SU-DHL-6 (cell line): ENCODE measurements around the gene EEIG2.

ENCODE experiments used
- H2AFZ ChIP-seq: fragments of 200-600 bp; sonication (generic); 2 replicates; pipeline ENCODE4 v1.6.1; 2014; ENCODE audit warnings: low read depth, mild to moderate bottlenecking, moderate library complexity, mixed read lengths, antibody characterized with exemption, low read length; ENCODE audit not compliant: severe bottlenecking
- H3F3A ChIP-seq: fragments of 200-600 bp; shearing (Covaris generic); 2 replicates; pipeline ENCODE4 v1.6.0; 2016; ENCODE audit warnings: antibody characterized with exemption, mild to moderate bottlenecking; ENCODE audit not compliant: insufficient read depth
- H3K27ac ChIP-seq: fragments of 200-600 bp; sonication (generic); 2 replicates; pipeline ENCODE4 v1.5.1; 2016; ENCODE audit warnings: low read depth, mild to moderate bottlenecking, low read length, moderate library complexity, mixed read lengths
- H3K27me3 ChIP-seq: fragments of 200-600 bp; sonication (generic), shearing (Covaris generic); 2 replicates; pipeline ENCODE4 v1.6.0; 2014; ENCODE audit warnings: mild to moderate bottlenecking, low read length
- H3K36me3 ChIP-seq: fragments of 200-600 bp; sonication (generic); 2 replicates; pipeline ENCODE4 v1.6.1; 2014; ENCODE audit warnings: mild to moderate bottlenecking, low read length, mixed read lengths
- H3K4me2 ChIP-seq: fragments of 300-600, 200-600 bp; shearing (Covaris generic), sonication (generic); 2 replicates; pipeline ENCODE4 v1.6.0; 2014; ENCODE audit warnings: low read length, low read depth, mild to moderate bottlenecking; ENCODE audit not compliant: poor library complexity, severe bottlenecking
- H3K4me3 ChIP-seq: fragments of 200-600 bp; sonication (generic); 2 replicates; pipeline ENCODE4 v1.5.1; 2014; ENCODE audit warnings: antibody characterized with exemption, low read length, mild to moderate bottlenecking, mixed read lengths; ENCODE audit not compliant: insufficient read depth, poor library complexity, severe bottlenecking
- H3K79me2 ChIP-seq: fragments of 200-600 bp; sonication (generic); 2 replicates; pipeline ENCODE4 v1.6.1; 2014; ENCODE audit warnings: mild to moderate bottlenecking, low read length, moderate library complexity; ENCODE audit not compliant: insufficient read depth
- H3K9ac ChIP-seq: fragments of 200-600 bp; sonication (generic); 2 replicates; pipeline ENCODE4 v1.7.0; 2014; ENCODE audit warnings: mild to moderate bottlenecking, low read length
- H3K9me2 ChIP-seq: fragments of 200-600 bp; sonication (generic); replicated peaks from 2 replicates; pipeline ENCODE4 v1.6.1; 2014; ENCODE audit warnings: low read length; ENCODE audit not compliant: insufficient read depth
- H3K9me3 ChIP-seq: fragments of 200-600 bp; sonication (generic); 2 replicates; pipeline ENCODE4 v1.6.1; 2014; ENCODE audit warnings: low read length, mixed read lengths; ENCODE audit not compliant: insufficient read depth
- H4K20me1 ChIP-seq: fragments of 200-600 bp; sonication (generic); 2 replicates; pipeline ENCODE4 v1.6.1; 2014; ENCODE audit warnings: low read depth, mild to moderate bottlenecking, antibody characterized with exemption, low read length, moderate library complexity, mixed read lengths
- EZH2phosphoT487 ChIP-seq: fragments of 200-600 bp; sonication (generic), shearing (Covaris generic); conservative IDR thresholded peaks from 2 replicates; pipeline ENCODE4 v1.6.1; 2018; ENCODE audit warnings: mild to moderate bottlenecking, antibody characterized with exemption, low read length, moderate library complexity, mixed read lengths
- TF ChIP-seq, protein P1 (sequence below): fragments of 200-600 bp; sonication (generic); IDR thresholded peaks from one replicate; pipeline ENCODE4 v1.5.1; 2017; ENCODE audit warnings: antibody characterized with exemption, mild to moderate bottlenecking, low read length, moderate library complexity; ENCODE audit not compliant: insufficient read depth, poor library complexity, severe bottlenecking

Gene EEIG2

DNA sequence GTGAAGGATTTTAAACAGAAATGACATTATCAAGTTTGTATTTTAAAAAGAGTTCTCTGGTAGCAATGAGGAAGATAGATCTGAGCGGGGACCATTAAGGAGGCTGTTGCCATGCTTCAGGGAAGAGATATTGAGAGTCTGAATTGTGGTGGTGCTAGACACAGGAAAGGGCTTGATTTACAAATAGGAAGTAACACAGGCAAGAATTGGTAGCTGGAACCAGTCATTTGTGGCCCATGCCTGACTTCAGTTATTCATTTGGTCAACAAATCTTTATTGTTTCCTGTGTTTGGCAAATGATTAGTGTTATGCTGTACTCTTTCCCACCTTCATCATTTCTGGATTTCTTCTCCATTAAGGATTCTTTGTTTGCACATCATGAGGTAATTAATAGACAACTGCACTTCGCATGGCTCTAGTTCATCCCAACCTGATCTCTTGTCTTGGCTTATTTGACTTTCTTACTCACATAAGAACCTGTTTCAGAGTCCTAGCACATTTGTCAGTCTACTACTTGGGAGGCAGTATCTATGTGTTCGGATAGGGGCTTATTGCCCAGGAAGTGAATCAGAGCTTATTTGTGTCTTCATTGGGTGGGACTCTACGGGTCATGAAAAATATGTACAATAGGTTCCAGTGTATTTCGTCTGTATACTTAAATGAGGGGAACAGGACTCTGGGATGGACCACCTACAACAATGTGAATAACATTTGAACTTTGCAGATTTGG lies 32.3 kb downstream of the EEIG2 start:
- H3K9me3 ChIP-seq: no peaks in the 10 kb centered on the region
- no peak overlapping the region for H3K27ac ChIP-seq
- no peaks in the 10 kb centered on the region for H3K79me2 ChIP-seq
- no peak overlapping the region for H3K9ac ChIP-seq
- no peak overlapping the region for H3K4me3 ChIP-seq
- H3K27me3 ChIP-seq: no peaks in the 10 kb centered on the region
- no peaks in the 10 kb centered on the region for H4K20me1 ChIP-seq
- no peaks in the 10 kb centered on the region for H3K36me3 ChIP-seq
- H3K9me2 ChIP-seq: no peaks in the 10 kb centered on the region
- no peak for TF ChIP-seq EZH2phosphoT487
- no peaks in the 10 kb centered on the region for H3F3A ChIP-seq
- H2AFZ ChIP-seq: no peak overlapping the region
- no peak overlapping the region for H3K4me2 ChIP-seq

DNA sequence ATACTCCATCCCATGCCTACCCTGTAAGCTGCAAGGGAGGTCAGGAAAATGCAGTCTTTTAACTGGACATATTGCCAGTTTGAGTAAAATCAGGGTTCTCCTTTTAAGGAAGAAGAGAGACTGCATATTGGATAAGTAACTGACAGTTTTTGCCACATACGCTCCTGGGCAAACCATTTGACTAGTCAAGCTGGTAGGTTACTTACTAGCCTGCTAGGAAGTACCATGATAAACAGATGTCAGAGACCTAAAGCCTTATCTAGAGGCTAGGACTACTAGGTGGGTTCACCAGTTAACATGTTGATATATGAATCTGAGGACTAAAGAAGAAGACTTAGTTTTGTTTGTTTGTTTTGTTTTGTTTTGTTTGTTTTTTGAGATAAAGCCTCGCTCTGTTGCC lies 33.5 kb downstream of the EEIG2 start:
- no peaks in the 10 kb centered on the region for H3K79me2 ChIP-seq
- no peaks in the 10 kb centered on the region for H4K20me1 ChIP-seq
- H3K9ac ChIP-seq: no peak overlapping the region

GRCh38 chr1:108595507-108595906 lies 35.6 kb downstream of the EEIG2 start:
- H4K20me1 ChIP-seq: no peaks in the 10 kb centered on the region
- no peaks in the 10 kb centered on the region for H3K27me3 ChIP-seq
- H3K79me2 ChIP-seq: no peaks in the 10 kb centered on the region
- TF ChIP-seq EZH2phosphoT487: no peak
- TF ChIP-seq, protein P1, sequence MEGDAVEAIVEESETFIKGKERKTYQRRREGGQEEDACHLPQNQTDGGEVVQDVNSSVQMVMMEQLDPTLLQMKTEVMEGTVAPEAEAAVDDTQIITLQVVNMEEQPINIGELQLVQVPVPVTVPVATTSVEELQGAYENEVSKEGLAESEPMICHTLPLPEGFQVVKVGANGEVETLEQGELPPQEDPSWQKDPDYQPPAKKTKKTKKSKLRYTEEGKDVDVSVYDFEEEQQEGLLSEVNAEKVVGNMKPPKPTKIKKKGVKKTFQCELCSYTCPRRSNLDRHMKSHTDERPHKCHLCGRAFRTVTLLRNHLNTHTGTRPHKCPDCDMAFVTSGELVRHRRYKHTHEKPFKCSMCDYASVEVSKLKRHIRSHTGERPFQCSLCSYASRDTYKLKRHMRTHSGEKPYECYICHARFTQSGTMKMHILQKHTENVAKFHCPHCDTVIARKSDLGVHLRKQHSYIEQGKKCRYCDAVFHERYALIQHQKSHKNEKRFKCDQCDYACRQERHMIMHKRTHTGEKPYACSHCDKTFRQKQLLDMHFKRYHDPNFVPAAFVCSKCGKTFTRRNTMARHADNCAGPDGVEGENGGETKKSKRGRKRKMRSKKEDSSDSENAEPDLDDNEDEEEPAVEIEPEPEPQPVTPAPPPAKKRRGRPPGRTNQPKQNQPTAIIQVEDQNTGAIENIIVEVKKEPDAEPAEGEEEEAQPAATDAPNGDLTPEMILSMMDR: no peak
- no peaks in the 10 kb centered on the region for H3K9me2 ChIP-seq
- no peak overlapping the region for H3K27ac ChIP-seq
- no peak overlapping the region for H3K4me3 ChIP-seq
- H3K9ac ChIP-seq: no peak overlapping the region
- H3K9me3 ChIP-seq: no peaks in the 10 kb centered on the region
- no peaks in the 10 kb centered on the region for H3F3A ChIP-seq
- H2AFZ ChIP-seq: no peak overlapping the region
- H3K36me3 ChIP-seq: no peaks in the 10 kb centered on the region
- no peak overlapping the region for H3K4me2 ChIP-seq

More for the DNA sequence above, 33.5 kb downstream of the EEIG2 start:
- no peaks in the 10 kb centered on the region for H3F3A ChIP-seq
- TF ChIP-seq, protein P1: no peak
- no peak for TF ChIP-seq EZH2phosphoT487
- H3K27ac ChIP-seq: no peak overlapping the region
- H3K9me3 ChIP-seq: no peaks in the 10 kb centered on the region
- no peaks in the 10 kb centered on the region for H3K9me2 ChIP-seq
- H3K36me3 ChIP-seq: no peaks in the 10 kb centered on the region
- no peak overlapping the region for H3K4me2 ChIP-seq
- no peak overlapping the region for H2AFZ ChIP-seq
- no peaks in the 10 kb centered on the region for H3K27me3 ChIP-seq
- H3K4me3 ChIP-seq: no peak overlapping the region

- H4K20me1 ChIP-seq: no peaks in the 10 kb centered on the region
- no peaks in the 10 kb centered on the region for H3K9me2 ChIP-seq
- TF ChIP-seq, protein P1: no peak
- TF ChIP-seq EZH2phosphoT487: no peak
- no peaks in the 10 kb centered on the region for H3K79me2 ChIP-seq
- no peak overlapping the region for H3K27ac ChIP-seq
- H2AFZ ChIP-seq: no peak overlapping the region
- no peaks in the 10 kb centered on the region for H3F3A ChIP-seq
- H3K36me3 ChIP-seq: no peaks in the 10 kb centered on the region
- no peak overlapping the region for H3K9ac ChIP-seq
- no peak overlapping the region for H3K4me2 ChIP-seq
- H3K9me3 ChIP-seq: no peaks in the 10 kb centered on the region
- no peaks in the 10 kb centered on the region for H3K27me3 ChIP-seq
- no peak overlapping the region for H3K4me3 ChIP-seq
These were observed 37.1 kb downstream of the EEIG2 start for GRCh38 chr1:108597041-108597440.
